Hepatocyte (in vitro differentiated cells): ENCODE measurements around the gene RASGEF1C. TPM values are rescaled to one million over a fixed set of nuclear protein-coding genes. Genes with fewer than 3 reads are reported as not detected.

Source experiments
- DNase-seq: peaks from one replicate; pipeline ENCODE4 v3.0.0-alpha.2; 2016; ENCODE audit warnings: low spot score
- H2AFZ ChIP-seq: fragments of 200-600 bp; sonication (generic); 2 replicates; pipeline ENCODE4 v1.6.0; 2016; ENCODE audit warnings: antibody characterized with exemption, mild to moderate bottlenecking
- H3K27ac ChIP-seq: fragments of 200-600 bp; sonication (generic); 2 replicates; pipeline ENCODE4 v1.5.1; 2016; ENCODE audit warnings: mild to moderate bottlenecking
- H3K27me3 ChIP-seq: fragments of 200-600 bp; sonication (generic); 2 replicates; pipeline ENCODE4 v1.6.1; 2016
- H3K36me3 ChIP-seq: fragments of 200-600 bp; sonication (generic); replicated peaks from 2 replicates; pipeline ENCODE4 v1.5.1; 2016; ENCODE audit warnings: low read depth; ENCODE audit not compliant: insufficient read depth
- H3K4me1 ChIP-seq: fragments of 200-600 bp; sonication (generic); 2 replicates; pipeline ENCODE4 v1.5.1; 2016; ENCODE audit warnings: mild to moderate bottlenecking, moderate library complexity; ENCODE audit not compliant: insufficient read depth
- H3K4me2 ChIP-seq: fragments of 200-600 bp; sonication (generic); 2 replicates; pipeline ENCODE4 v1.6.0; 2016
- H3K4me3 ChIP-seq: fragments of 200-600 bp; sonication (generic); 2 replicates; pipeline ENCODE4 v1.5.1; 2016; ENCODE audit warnings: mild to moderate bottlenecking
- H3K79me2 ChIP-seq: fragments of 200-600 bp; sonication (generic); 2 replicates; pipeline ENCODE4 v1.6.0; 2017; ENCODE audit warnings: mild to moderate bottlenecking
- H3K9me2 ChIP-seq: fragments of 200-600 bp; sonication (generic); replicated peaks from 2 replicates; pipeline ENCODE4 v1.6.0; 2017; ENCODE audit warnings: mild to moderate bottlenecking; ENCODE audit not compliant: insufficient read depth
- H3K9me3 ChIP-seq: fragments of 200-600 bp; sonication (generic); 2 replicates; pipeline ENCODE4 v1.5.1; 2016; ENCODE audit warnings: low read depth, mild to moderate bottlenecking
- H4K20me1 ChIP-seq: fragments of 200-600 bp; sonication (generic); 2 replicates; pipeline ENCODE4 v1.6.0; 2016; ENCODE audit warnings: mild to moderate bottlenecking; ENCODE audit not compliant: insufficient read depth, poor library complexity, severe bottlenecking
- CTCF ChIP-seq: fragments of 200-600 bp; sonication (generic); IDR thresholded peaks from 2 replicates; pipeline ENCODE4 v1.5.1; 2016; ENCODE audit warnings: antibody characterized with exemption, mild to moderate bottlenecking; ENCODE audit not compliant: poor library complexity
- EZH2 ChIP-seq: fragments of 200-600 bp; sonication (generic); IDR thresholded peaks from 2 replicates; pipeline ENCODE4 v1.6.1; 2016; ENCODE audit warnings: antibody characterized with exemption, mild to moderate bottlenecking, borderline replicate concordance
- EZH2phosphoT487 ChIP-seq: fragments of 200-600 bp; sonication (generic); IDR thresholded peaks from one replicate; pipeline ENCODE4 v1.6.1; 2018; ENCODE audit warnings: antibody characterized with exemption, mild to moderate bottlenecking, low read depth, moderate library complexity; ENCODE audit not compliant: unreplicated experiment, severe bottlenecking
- WGBS: methylation state at CpG from one replicate; pipeline ENCODE4 v1.1.6; 2016; ENCODE audit warnings: low lambda C conversion rate; ENCODE audit errors: missing lambda C conversion rate; 5-methylcytosine and 5-hydroxymethylcytosine counted together
- polyA plus RNA-seq: library from polyadenylated mRNA; unstranded; fragments of >200 nt; fragmentation: Nextera tagmentation; extraction: Ambion mirVana; gene quantifications from 2 replicates; pipeline ENCODE4 v1.2.1, GENCODE V29; 2016
- total RNA-seq: library from RNA; depleted of rRNA; stranded (reverse); fragments of >200 nt; gene quantifications from 2 replicates; pipeline ENCODE4 v1.2.3, GENCODE V29; 2014

Gene RASGEF1C
- total and polyA plus RNA-seq, 2 experiments from 2014 or later: not detected

GRCh38 chr5:180215783-180216630 is 7.0 kb upstream of the RASGEF1C start:
- Histone ChIP-seq H3K4me3 (no peak overlapping the region), H3K36me3 (no peaks in the 10 kb centered on the region), H3K9me3 (no peaks in the 10 kb centered on the region), H3K4me2 (no peak overlapping the region), H3K9me2 (no peaks in the 10 kb centered on the region), H3K4me1 (no peaks in the 10 kb centered on the region), H4K20me1 (no peaks in the 10 kb centered on the region), H3K27ac (no peak overlapping the region), H3K27me3 (no peaks in the 10 kb centered on the region), H3K79me2 (no peaks in the 10 kb centered on the region), H2AFZ (no peak overlapping the region)
- TF ChIP-seq EZH2 (no peak), EZH2phosphoT487 (no peak), CTCF (no peak)
- 93% methylated on average over 33 of the region's 34 CpGs for WGBS
- DNase-seq: no peak

- no peak for TF ChIP-seq EZH2
- no peak for TF ChIP-seq CTCF
- no peak for TF ChIP-seq EZH2phosphoT487
- H2AFZ ChIP-seq: no peak overlapping the region
- no peaks in the 10 kb centered on the region for H3K36me3 ChIP-seq
- no peaks in the 10 kb centered on the region for H3K79me2 ChIP-seq
- H3K27me3 ChIP-seq: no peaks in the 10 kb centered on the region
- H3K9me3 ChIP-seq: no peaks in the 10 kb centered on the region
- H3K4me2 ChIP-seq: no peak overlapping the region
- no peak for DNase-seq
- no peak overlapping the region for H3K4me3 ChIP-seq
- no peaks in the 10 kb centered on the region for H3K4me1 ChIP-seq
- H4K20me1 ChIP-seq: no peaks in the 10 kb centered on the region
- 95% methylated on average over 21 of the region's 21 CpGs for WGBS
- no peak overlapping the region for H3K27ac ChIP-seq
- no peaks in the 10 kb centered on the region for H3K9me2 ChIP-seq
Measured at GRCh38 chr5:180214870-180215770, 6.1 kb upstream of the RASGEF1C start.

GRCh38 chr5:180213657-180214207 is 4.7 kb upstream of the RASGEF1C start:
- Histone ChIP-seq H4K20me1 (no peaks in the 10 kb centered on the region), H3K4me3 (no peak overlapping the region), H3K9me2 (no peaks in the 10 kb centered on the region), H3K36me3 (no peaks in the 10 kb centered on the region), H3K79me2 (no peaks in the 10 kb centered on the region), H3K27me3 (no peaks in the 10 kb centered on the region), H3K4me1 (no peaks in the 10 kb centered on the region), H3K4me2 (no peak overlapping the region), H3K9me3 (no peaks in the 10 kb centered on the region), H3K27ac (no peak overlapping the region), H2AFZ (no peak overlapping the region)
- 84% methylated on average over 5 of the region's 5 CpGs for WGBS
- no peak for DNase-seq
- TF ChIP-seq EZH2 (no peak), CTCF (no peak), EZH2phosphoT487 (no peak)
